NB4 (cell line): Measurements from ENCODE around the gene KLHL11.

Experiments used
- CTCF ChIP-seq: IDR thresholded peaks from one replicate; pipeline ENCODE4 v1.5.1; 2012; ENCODE audit warnings: low read depth, low read length
- MYC ChIP-seq: IDR thresholded peaks from 2 replicates; pipeline ENCODE4 v1.6.1; 2011; ENCODE audit warnings: low read depth, low read length
- POLR2A ChIP-seq: IDR thresholded peaks from 2 replicates; pipeline ENCODE4 v1.6.1; 2011; ENCODE audit warnings: mild to moderate bottlenecking; ENCODE audit not compliant: insufficient read length; ENCODE audit errors: extremely low read depth
- TF ChIP-seq, protein P1 (sequence below): IDR thresholded peaks from 2 replicates; pipeline ENCODE4 v1.6.1; 2011; ENCODE audit warnings: low read depth, low read length

- TF ChIP-seq POLR2A (no peak), CTCF (no peak), MYC (no peak)
- TF ChIP-seq, protein P1, sequence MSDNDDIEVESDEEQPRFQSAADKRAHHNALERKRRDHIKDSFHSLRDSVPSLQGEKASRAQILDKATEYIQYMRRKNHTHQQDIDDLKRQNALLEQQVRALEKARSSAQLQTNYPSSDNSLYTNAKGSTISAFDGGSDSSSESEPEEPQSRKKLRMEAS: no peak
Measured at GRCh38 chr17:41849251-41849990, 15.8 kb downstream of the KLHL11 start.
